Left lung (tissue), 10 donors: ENCODE measurements around the gene GALNT17. TPM values are rescaled to one million over a fixed set of nuclear protein-coding genes. Genes with fewer than 3 reads are reported as not detected.
A peak's percentile ranks its signal among the peaks of the same experiment; 100 is the strongest.

Experiments
- ATAC-seq: fragments of 200-7000 bp; cut with Tn5 transposase; one replicate; pipeline ENCODE4 v1.9.1; 2020; ENCODE audit warnings: moderate library complexity
- DNase-seq, 4 donors: peaks; one replicate each; pipeline ENCODE4 v3.0.0-alpha.2; 2013 to 2020
- H3K27ac ChIP-seq, 2 donors: fragments of 200-600 bp; sonication (generic) in 1 of 2; one replicate each; pipeline versions ENCODE4 v1.5.0 to v1.8.0; 2020 to 2021
- H3K27me3 ChIP-seq, 2 donors: fragments of 200-600 bp; sonication (generic) in 1 of 2; one replicate each; pipeline versions ENCODE4 v1.5.0 to v1.8.0; 2020 to 2021
- H3K36me3 ChIP-seq, 2 donors: fragments of 200-600 bp; sonication (generic) in 1 of 2; one replicate each; pipeline versions ENCODE4 v1.5.0 to v1.8.0; 2020 to 2021
- H3K4me1 ChIP-seq, 2 donors: fragments of 200-600 bp; one replicate each; pipeline ENCODE4 v1.8.0; 2021
- H3K4me3 ChIP-seq, 2 donors: fragments of 200-600 bp; sonication (generic) in 1 of 2; one replicate each; pipeline versions ENCODE4 v1.5.0 to v1.8.0; 2020 to 2021; ENCODE audit warnings: mild to moderate bottlenecking in 1 of 2
- H3K9me3 ChIP-seq, 2 donors: fragments of 200-600 bp; sonication (generic) in 1 of 2; one replicate each; pipeline versions ENCODE4 v1.5.0 to v1.8.0; 2020 to 2021
- CTCF ChIP-seq, 2 donors: fragments of 200-600 bp; sonication (generic) in 1 of 2; IDR thresholded peaks; one replicate each; pipeline versions ENCODE4 v1.5.0 to v1.8.0; 2021; ENCODE audit warnings: antibody characterized with exemption in 2 of 2
- intact Hi-C, 2 donors: fragments of 100-400 bp; cut with DNase I; formaldehyde crosslinking; loops; one replicate each; pipeline versions ENCODE4 v1.11.2 to v1.14.2; 2022
- polyA plus RNA-seq, 6 donors: library from polyadenylated mRNA; unstranded; fragments of 120-200 nt; gene quantifications; one replicate each; pipeline ENCODE4 v1.2.1, GENCODE V29; 2013; ENCODE audit not compliant: insufficient read length in 6 of 6
- total RNA-seq, 2 donors: library from RNA; stranded (reverse); fragmentation: NEBNext Ultra II Directional; extraction: Animal tissue kit (Norgen Biotek cat#: 25700); gene quantifications; one replicate each; pipeline ENCODE4 v1.2.1, GENCODE V29; 2021
- donor health status: DM: no; HTN: yes; CAD: no.
- donor health status: DM: no; HTN: no; CAD: no.

GALNT17 gene
- total and polyA plus RNA-seq, 8 donors, result 2.4 to 19.1 (median 9.7) TPM

GRCh38 chr7:71221049-71221448, 89.1 kb downstream of the GALNT17 start:
- TF ChIP-seq CTCF (IDR thresholded peaks at IDR 0.05), result no peak
- Histone ChIP-seq H3K4me1 (no peaks in the 10 kb centered on the region), H3K9me3 (peaks cover 0 to 45% of the 10 kb centered on the region in 2 donors), H3K4me3 (no peak overlapping the region), H3K36me3 (no peaks in the 10 kb centered on the region), H3K27me3 (no peaks in the 10 kb centered on the region), H3K27ac (no peak overlapping the region)
- no peak for DNase-seq
- intact Hi-C loops, result no loop called here
- no peak for ATAC-seq

GRCh38 chr7:71221549-71221948, 89.6 kb downstream of the GALNT17 start:
- H3K36me3 ChIP-seq, result no peaks in the 10 kb centered on the region
- peaks cover 0 to 45% of the 10 kb centered on the region in 2 donors for H3K9me3 ChIP-seq
- intact Hi-C loops, result no loop called here
- H3K27ac ChIP-seq, result no peak overlapping the region
- DNase-seq, result no peak
- no peak overlapping the region for H3K4me3 ChIP-seq
- peak; percentile 15 for ATAC-seq
- TF ChIP-seq CTCF (IDR thresholded peaks at IDR 0.05), result no peak
- H3K4me1 ChIP-seq, result no peaks in the 10 kb centered on the region
- no peaks in the 10 kb centered on the region for H3K27me3 ChIP-seq

- H3K27ac ChIP-seq, result no peak overlapping the region
- no peaks in the 10 kb centered on the region for H3K27me3 ChIP-seq
- peaks cover 0 to 60% of the 10 kb centered on the region in 2 donors for H3K9me3 ChIP-seq
- no peak overlapping the region for H3K4me3 ChIP-seq
- intact Hi-C loops, result no loop called here
- ATAC-seq, result no peak
- no peaks in the 10 kb centered on the region for H3K36me3 ChIP-seq
- DNase-seq, result no peak
- no peak for TF ChIP-seq CTCF (IDR thresholded peaks at IDR 0.05)
- H3K4me1 ChIP-seq, result no peaks in the 10 kb centered on the region
Observed at GRCh38 chr7:71227126-71227525, 95.2 kb downstream of the GALNT17 start.

GRCh38 chr7:71229148-71229547, 97.2 kb downstream of the GALNT17 start:
- TF ChIP-seq CTCF (IDR thresholded peaks at IDR 0.05), result no peak
- no peak for ATAC-seq
- intact Hi-C loops, result no loop called here

GRCh38 chr7:71229699-71230098, 97.8 kb downstream of the GALNT17 start:
- no peak overlapping the region for H3K4me3 ChIP-seq

More at GRCh38 chr7:71229148-71229547, 97.2 kb downstream of the GALNT17 start:
- DNase-seq, result no peak
- H3K36me3 ChIP-seq, result no peaks in the 10 kb centered on the region
- no peaks in the 10 kb centered on the region for H3K4me1 ChIP-seq
- no peak overlapping the region for H3K4me3 ChIP-seq
- H3K9me3 ChIP-seq, result peaks cover 0 to 57% of the 10 kb centered on the region in 2 donors
- H3K27me3 ChIP-seq, result no peaks in the 10 kb centered on the region
- H3K27ac ChIP-seq, result no peak overlapping the region

More at GRCh38 chr7:71229699-71230098, 97.8 kb downstream of the GALNT17 start:
- TF ChIP-seq CTCF (IDR thresholded peaks at IDR 0.05), result no peak
- ATAC-seq (no peak), DNase-seq (no peak)
- H3K27me3 ChIP-seq, result no peaks in the 10 kb centered on the region
- H3K4me1 ChIP-seq, result no peaks in the 10 kb centered on the region
- H3K36me3 ChIP-seq, result no peaks in the 10 kb centered on the region
- H3K27ac ChIP-seq, result no peak overlapping the region
- peaks cover 0 to 57% of the 10 kb centered on the region in 2 donors for H3K9me3 ChIP-seq
- intact Hi-C loops, result no loop called here
